ENCODE results near the gene DPYSL3. TPM values are rescaled to one million over a fixed set of nuclear protein-coding genes. Genes with fewer than 3 reads are reported as not detected.

Gene DPYSL3
- total RNA-seq, 2 donors from 2014 or later = 161 to 255 TPM

DNA sequence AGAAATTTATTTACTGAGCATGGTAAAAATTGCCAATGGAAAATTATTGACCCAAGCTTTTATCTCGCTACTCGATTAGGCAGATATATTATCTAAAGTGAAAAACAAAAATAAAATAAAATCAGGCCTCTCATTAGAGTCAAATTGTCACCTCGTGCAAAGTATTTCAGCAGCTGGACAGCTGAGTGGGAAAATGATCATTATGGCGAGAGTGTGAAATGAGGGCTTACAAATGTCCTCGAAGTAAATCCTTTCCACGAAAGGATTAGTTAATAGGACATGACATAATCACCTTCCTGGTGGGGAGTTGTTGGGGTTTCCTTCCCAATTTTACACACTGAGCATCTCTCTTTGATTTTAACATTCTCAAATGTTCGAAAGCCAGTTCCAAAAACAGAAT lies 5.4 kb upstream of the DPYSL3 start:
- ATAC-seq (ENCODE audit: insufficient number of reproducible peaks, low FRiP score, low read depth) = no peak
- Histone ChIP-seq H3K36me3 (no peaks in the 10 kb centered on the region), H3K27ac (no peak overlapping the region), H3K4me3 (no peak overlapping the region), H3K9me3 (no peaks in the 10 kb centered on the region), H3K4me1 (ENCODE audit: control insufficient read depth in 1 of 2, low read depth in 2 of 2) (no peaks in the 10 kb centered on the region), H3K27me3 (replicated peaks; ENCODE audit: insufficient read depth) (no peaks in the 10 kb centered on the region)
- no peak for TF ChIP-seq CTCF (IDR thresholded peaks at IDR 0.05)
- no peak for DNase-seq (ENCODE audit: low spot score)

DNA sequence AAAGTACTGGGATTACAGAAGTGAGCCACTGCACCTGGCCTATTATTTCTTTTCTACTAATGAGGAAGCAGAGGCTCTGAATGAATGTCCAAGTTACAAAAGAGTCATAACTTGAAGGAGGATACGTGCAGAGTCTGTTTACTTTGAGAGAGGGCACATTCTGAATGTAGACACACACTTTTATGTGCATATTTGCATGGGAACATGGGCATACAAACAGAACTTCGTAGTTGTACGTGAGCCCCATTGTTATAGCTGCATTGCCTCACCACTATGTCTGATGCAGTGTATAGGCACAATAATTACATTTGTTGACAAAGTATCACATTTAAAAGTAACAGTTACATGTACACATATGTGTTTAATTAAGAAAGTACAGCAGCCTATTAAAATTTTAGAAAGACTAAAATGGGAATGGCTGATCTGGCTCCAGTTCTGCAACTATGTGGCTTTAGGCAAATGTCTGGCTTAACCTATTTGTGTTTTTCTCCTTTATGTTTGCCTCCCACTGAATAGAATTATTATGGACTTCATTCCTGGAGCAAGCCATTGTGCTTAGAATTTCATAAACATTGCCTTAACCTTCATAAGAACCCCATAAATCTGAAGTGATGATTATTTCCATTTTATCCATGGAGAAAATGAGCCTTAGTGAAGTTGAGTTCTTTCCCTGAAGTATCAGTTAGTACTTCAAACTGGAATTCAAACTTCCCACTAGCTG lies 3.0 kb upstream of the DPYSL3 start:
- Histone ChIP-seq H3K27me3 (replicated peaks; ENCODE audit: insufficient read depth) (no peaks in the 10 kb centered on the region), H3K36me3 (no peaks in the 10 kb centered on the region), H3K4me3 (no peak overlapping the region), H3K4me1 (ENCODE audit: control insufficient read depth in 1 of 2, low read depth in 2 of 2) (peaks cover 0 to 5% of the 10 kb centered on the region in 2 donors), H3K27ac (no peak overlapping the region), H3K9me3 (no peaks in the 10 kb centered on the region)
- no peak for TF ChIP-seq CTCF (IDR thresholded peaks at IDR 0.05)
- DNase-seq (ENCODE audit: low spot score) (no peak), ATAC-seq (ENCODE audit: insufficient number of reproducible peaks, low FRiP score, low read depth) (no peak)

DNA sequence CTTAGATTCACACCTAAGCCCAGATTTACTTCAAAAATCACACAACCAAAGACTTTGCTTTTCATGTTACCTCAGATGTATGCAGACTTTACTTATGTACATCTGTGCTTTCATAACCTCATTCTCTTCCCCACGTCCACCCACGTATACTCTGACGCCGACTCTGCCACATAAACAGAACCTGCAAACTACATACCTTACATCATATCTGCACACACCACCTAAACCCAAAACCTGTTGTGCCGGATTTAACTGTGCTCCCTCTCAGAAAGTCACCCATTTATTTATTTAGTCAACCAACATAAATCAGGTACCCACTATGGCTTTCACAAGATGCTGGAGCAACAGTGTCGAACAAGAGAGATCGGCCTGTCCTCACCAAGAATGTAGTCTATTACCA lies 1.0 kb upstream of the DPYSL3 start:
- Histone ChIP-seq H3K27me3 (replicated peaks; ENCODE audit: insufficient read depth) (no peaks in the 10 kb centered on the region), H3K36me3 (no peaks in the 10 kb centered on the region), H3K4me3 (no peak overlapping the region), H3K4me1 (ENCODE audit: control insufficient read depth in 1 of 2, low read depth in 2 of 2) (peaks cover 0 to 18% of the 10 kb centered on the region in 2 donors), H3K27ac (no peak overlapping the region), H3K9me3 (no peaks in the 10 kb centered on the region)
- ATAC-seq (ENCODE audit: insufficient number of reproducible peaks, low FRiP score, low read depth) = no peak
- TF ChIP-seq CTCF (IDR thresholded peaks at IDR 0.05) = no peak
- no peak for DNase-seq (ENCODE audit: low spot score)

GRCh38 chr5:147509041-147509709 lies 693 bp downstream of the DPYSL3 start:
- TF ChIP-seq CTCF (IDR thresholded peaks at IDR 0.05) = no peak
- Histone ChIP-seq H3K4me3 (peak overlapping the region; percentile 88), H3K4me1 (ENCODE audit: control insufficient read depth in 1 of 2, low read depth in 2 of 2) (peaks cover 7 to 29% of the 10 kb centered on the region in 2 donors), H3K9me3 (no peaks in the 10 kb centered on the region), H3K36me3 (no peaks in the 10 kb centered on the region), H3K27ac (peak overlapping the region; percentile 76 to 81), H3K27me3 (replicated peaks; ENCODE audit: insufficient read depth) (no peaks in the 10 kb centered on the region)
- DNase-seq (ENCODE audit: low spot score) (no peak), ATAC-seq (ENCODE audit: insufficient number of reproducible peaks, low FRiP score, low read depth) (no peak)

GRCh38 chr5:147508711-147509040 lies 1.2 kb downstream of the DPYSL3 start:
- TF ChIP-seq CTCF (IDR thresholded peaks at IDR 0.05) = no peak
- ATAC-seq (ENCODE audit: insufficient number of reproducible peaks, low FRiP score, low read depth) = no peak

More at GRCh38 chr5:147508711-147509040, 1.2 kb downstream of the DPYSL3 start:
- DNase-seq (ENCODE audit: low spot score) = no peak
- H3K4me3 ChIP-seq = peak overlapping the region; percentile 88
- peaks cover 9 to 34% of the 10 kb centered on the region in 2 donors for H3K4me1 ChIP-seq (ENCODE audit: control insufficient read depth in 1 of 2, low read depth in 2 of 2)
- no peaks in the 10 kb centered on the region for H3K9me3 ChIP-seq
- H3K27me3 ChIP-seq (replicated peaks; ENCODE audit: insufficient read depth) = no peaks in the 10 kb centered on the region
- H3K36me3 ChIP-seq = no peaks in the 10 kb centered on the region
- peak overlapping the region; percentile 64 to 81 for H3K27ac ChIP-seq
